HCT116 (cell line): Measurements from ENCODE around the gene WWOX.

Source experiments
- CTCF ChIP-seq, 3 experiments: fragments of 200-600 bp in 1 of 3; sonication (generic) in 1 of 3; IDR thresholded peaks in 2 of 3; conservative IDR thresholded peaks in 1 of 3; 2 replicates each; pipeline ENCODE4 v1.5.1; 2012 to 2017; ENCODE audit warnings: low read depth in 2 of 3, low read length in 2 of 3, antibody characterized with exemption in 1 of 3, borderline replicate concordance in 1 of 3, control low read depth in 1 of 3, mild to moderate bottlenecking in 1 of 3, mixed read lengths in 1 of 3, mixed run types in 1 of 3, moderate library complexity in 1 of 3; ENCODE audit not compliant: insufficient read depth in 1 of 3
- EGR1 ChIP-seq: IDR thresholded peaks from 2 replicates; pipeline ENCODE4 v1.6.1; 2012; ENCODE audit warnings: low read depth
- EZH2 ChIP-seq: fragments of 200-600 bp; sonication (generic); IDR thresholded peaks from 2 replicates; pipeline ENCODE4 v1.6.1; 2017; ENCODE audit warnings: antibody characterized with exemption, mixed run types
- JUND ChIP-seq: IDR thresholded peaks from 2 replicates; pipeline ENCODE4 v1.6.1; 2012
- POLR2A ChIP-seq: IDR thresholded peaks from 2 replicates; pipeline ENCODE4 v1.7.0; 2011; ENCODE audit warnings: borderline replicate concordance; ENCODE audit not compliant: insufficient read depth, insufficient read length; ENCODE audit errors: extremely low read depth
- POLR2AphosphoS5 ChIP-seq: IDR thresholded peaks from 2 replicates; pipeline ENCODE4 v1.6.1; 2011; ENCODE audit warnings: mild to moderate bottlenecking, low read depth, low read length, moderate library complexity
- RAD21 ChIP-seq: IDR thresholded peaks from 2 replicates; pipeline ENCODE4 v1.6.1; 2012; ENCODE audit warnings: low read depth, mild to moderate bottlenecking
- SIN3A ChIP-seq: IDR thresholded peaks from 2 replicates; pipeline ENCODE4 v1.6.1; 2012; ENCODE audit warnings: low read depth
- TCF7L2 ChIP-seq: IDR thresholded peaks from 2 replicates; pipeline ENCODE4 v1.7.0; 2011; ENCODE audit warnings: borderline replicate concordance, inconsistent platforms; ENCODE audit not compliant: insufficient read depth, insufficient read length; ENCODE audit errors: extremely low read depth
- YY1 ChIP-seq: IDR thresholded peaks from 2 replicates; pipeline ENCODE4 v1.6.1; 2011; ENCODE audit warnings: low read length, low read depth, moderate library complexity, mild to moderate bottlenecking; ENCODE audit not compliant: insufficient replicate concordance; ENCODE audit errors: extremely low read depth
- TF ChIP-seq, protein P1 (sequence below): IDR thresholded peaks from 2 replicates; pipeline ENCODE4 v1.6.1; 2012; ENCODE audit warnings: low read depth
- TF ChIP-seq, protein P2 (sequence below): IDR thresholded peaks from 2 replicates; pipeline ENCODE4 v1.6.1; 2012

DNA sequence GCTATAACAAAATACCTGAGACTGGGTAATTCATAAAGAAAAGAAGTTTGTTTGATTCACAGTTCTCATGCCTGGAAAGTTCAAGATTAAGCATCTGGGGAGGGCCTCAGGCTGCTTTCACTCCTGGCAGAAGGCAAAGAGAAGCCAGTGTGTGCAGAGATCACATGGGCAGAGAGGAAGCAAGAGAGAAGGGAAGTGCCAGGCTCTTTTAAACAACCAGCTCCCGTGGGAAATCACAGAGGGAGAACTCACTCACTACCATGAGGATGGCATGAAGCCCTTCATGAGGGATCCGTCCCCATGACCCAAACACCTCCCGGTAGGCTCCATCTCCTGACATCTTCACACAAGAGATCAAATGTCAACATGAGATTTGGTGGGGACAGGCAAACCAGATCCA, 999.5 kb downstream of the WWOX start:
- TF ChIP-seq JUND, result no peak
- no peak for TF ChIP-seq CTCF (IDR thresholded peaks at IDR 0.05 in 2 of 3, conservative IDR thresholded peaks at IDR 0.05 in 1 of 3; ENCODE audit: borderline replicate concordance in 1 of 3, insufficient read depth in 1 of 3, low read depth in 2 of 3, low read length in 2 of 3)
- TF ChIP-seq POLR2AphosphoS5, result no peak
- TF ChIP-seq, protein P1, sequence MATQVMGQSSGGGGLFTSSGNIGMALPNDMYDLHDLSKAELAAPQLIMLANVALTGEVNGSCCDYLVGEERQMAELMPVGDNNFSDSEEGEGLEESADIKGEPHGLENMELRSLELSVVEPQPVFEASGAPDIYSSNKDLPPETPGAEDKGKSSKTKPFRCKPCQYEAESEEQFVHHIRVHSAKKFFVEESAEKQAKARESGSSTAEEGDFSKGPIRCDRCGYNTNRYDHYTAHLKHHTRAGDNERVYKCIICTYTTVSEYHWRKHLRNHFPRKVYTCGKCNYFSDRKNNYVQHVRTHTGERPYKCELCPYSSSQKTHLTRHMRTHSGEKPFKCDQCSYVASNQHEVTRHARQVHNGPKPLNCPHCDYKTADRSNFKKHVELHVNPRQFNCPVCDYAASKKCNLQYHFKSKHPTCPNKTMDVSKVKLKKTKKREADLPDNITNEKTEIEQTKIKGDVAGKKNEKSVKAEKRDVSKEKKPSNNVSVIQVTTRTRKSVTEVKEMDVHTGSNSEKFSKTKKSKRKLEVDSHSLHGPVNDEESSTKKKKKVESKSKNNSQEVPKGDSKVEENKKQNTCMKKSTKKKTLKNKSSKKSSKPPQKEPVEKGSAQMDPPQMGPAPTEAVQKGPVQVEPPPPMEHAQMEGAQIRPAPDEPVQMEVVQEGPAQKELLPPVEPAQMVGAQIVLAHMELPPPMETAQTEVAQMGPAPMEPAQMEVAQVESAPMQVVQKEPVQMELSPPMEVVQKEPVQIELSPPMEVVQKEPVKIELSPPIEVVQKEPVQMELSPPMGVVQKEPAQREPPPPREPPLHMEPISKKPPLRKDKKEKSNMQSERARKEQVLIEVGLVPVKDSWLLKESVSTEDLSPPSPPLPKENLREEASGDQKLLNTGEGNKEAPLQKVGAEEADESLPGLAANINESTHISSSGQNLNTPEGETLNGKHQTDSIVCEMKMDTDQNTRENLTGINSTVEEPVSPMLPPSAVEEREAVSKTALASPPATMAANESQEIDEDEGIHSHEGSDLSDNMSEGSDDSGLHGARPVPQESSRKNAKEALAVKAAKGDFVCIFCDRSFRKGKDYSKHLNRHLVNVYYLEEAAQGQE, result no peak
- TF ChIP-seq YY1, result no peak
- TF ChIP-seq SIN3A, result no peak
- TF ChIP-seq TCF7L2, result no peak
- TF ChIP-seq RAD21, result no peak
- no peak for TF ChIP-seq EZH2
- TF ChIP-seq, protein P2, sequence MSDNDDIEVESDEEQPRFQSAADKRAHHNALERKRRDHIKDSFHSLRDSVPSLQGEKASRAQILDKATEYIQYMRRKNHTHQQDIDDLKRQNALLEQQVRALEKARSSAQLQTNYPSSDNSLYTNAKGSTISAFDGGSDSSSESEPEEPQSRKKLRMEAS, result no peak
- TF ChIP-seq POLR2A, result no peak
- no peak for TF ChIP-seq EGR1
